Measurements from ENCODE around the gene OR51D1.

Gene OR51D1

DNA sequence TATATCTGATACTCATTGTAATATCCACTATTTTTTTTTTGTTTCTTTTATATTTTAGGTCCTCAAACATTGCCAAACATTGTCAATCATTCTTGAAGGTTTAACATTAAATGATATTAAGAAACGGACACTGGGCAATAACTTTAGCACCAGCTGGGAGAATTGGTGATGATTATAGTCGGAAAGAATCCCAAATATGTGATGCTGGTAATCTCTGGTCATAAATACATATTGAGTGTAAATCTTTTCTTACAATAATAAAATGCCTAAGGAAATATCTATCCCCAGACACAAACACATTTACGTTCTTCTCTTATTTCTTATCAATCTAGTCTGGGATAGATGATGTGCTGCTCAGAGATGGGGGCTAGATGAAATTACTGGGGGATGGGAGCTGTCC lies 35.2 kb downstream of the OR51D1 start:
- in situ Hi-C loops (cut with MboI; ENCODE audit: low sequenced_read_pairs, unreplicated experiment), result no loop called here
- no peak for DNase-seq (ENCODE audit: low spot score)
- TF ChIP-seq, protein P1, sequence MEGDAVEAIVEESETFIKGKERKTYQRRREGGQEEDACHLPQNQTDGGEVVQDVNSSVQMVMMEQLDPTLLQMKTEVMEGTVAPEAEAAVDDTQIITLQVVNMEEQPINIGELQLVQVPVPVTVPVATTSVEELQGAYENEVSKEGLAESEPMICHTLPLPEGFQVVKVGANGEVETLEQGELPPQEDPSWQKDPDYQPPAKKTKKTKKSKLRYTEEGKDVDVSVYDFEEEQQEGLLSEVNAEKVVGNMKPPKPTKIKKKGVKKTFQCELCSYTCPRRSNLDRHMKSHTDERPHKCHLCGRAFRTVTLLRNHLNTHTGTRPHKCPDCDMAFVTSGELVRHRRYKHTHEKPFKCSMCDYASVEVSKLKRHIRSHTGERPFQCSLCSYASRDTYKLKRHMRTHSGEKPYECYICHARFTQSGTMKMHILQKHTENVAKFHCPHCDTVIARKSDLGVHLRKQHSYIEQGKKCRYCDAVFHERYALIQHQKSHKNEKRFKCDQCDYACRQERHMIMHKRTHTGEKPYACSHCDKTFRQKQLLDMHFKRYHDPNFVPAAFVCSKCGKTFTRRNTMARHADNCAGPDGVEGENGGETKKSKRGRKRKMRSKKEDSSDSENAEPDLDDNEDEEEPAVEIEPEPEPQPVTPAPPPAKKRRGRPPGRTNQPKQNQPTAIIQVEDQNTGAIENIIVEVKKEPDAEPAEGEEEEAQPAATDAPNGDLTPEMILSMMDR (IDR thresholded peaks at IDR 0.05; ENCODE audit: borderline replicate concordance, control extremely low read depth, extremely low read depth, insufficient read depth, missing control alignments), result no peak

DNA sequence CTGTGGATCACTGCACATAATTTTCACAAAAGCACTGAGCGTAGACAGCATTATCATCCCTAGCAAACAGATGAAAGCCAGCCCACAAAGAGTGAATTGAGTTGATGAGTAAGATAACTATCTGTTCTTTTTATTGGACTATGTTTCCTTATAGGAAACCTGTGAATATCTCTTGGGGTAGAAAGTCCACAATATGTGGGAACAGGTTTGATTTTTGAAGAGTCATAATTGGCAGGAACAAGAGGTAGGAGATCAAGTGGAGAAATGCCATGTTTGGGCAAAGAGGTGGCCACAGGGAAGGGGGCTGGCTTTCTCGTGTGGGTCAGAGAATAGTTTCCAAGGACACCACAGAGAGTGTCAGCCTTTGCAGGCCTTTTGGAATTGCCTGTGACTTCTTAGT lies 36.5 kb downstream of the OR51D1 start:
- TF ChIP-seq, protein P1 (IDR thresholded peaks at IDR 0.05; ENCODE audit: borderline replicate concordance, control extremely low read depth, extremely low read depth, insufficient read depth, missing control alignments), result no peak
- no peak for DNase-seq (ENCODE audit: low spot score)
- in situ Hi-C loops (cut with MboI; ENCODE audit: low sequenced_read_pairs, unreplicated experiment), result no loop called here

DNA sequence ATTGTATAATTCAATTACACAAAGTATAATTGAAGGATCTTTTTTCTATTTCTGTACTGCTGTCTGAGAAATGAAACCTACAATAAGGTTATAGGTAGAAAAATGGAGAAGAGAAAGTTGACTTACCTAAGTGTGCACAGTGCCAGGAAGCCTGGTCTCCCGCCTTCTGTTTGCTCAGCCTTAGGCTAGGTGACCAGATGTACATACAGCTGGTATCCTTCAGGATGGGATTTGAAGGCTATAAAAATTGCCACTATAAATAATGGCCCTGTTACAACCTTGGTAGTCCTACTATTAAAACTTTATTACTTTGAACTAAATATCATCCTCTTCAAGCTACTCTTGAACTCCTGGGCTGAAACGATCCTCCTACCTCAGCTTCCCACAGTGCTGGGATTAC lies 40.7 kb downstream of the OR51D1 start:
- TF ChIP-seq, protein P1 (IDR thresholded peaks at IDR 0.05; ENCODE audit: borderline replicate concordance, control extremely low read depth, extremely low read depth, insufficient read depth, missing control alignments), result no peak
- in situ Hi-C loops (cut with MboI; ENCODE audit: low sequenced_read_pairs, unreplicated experiment), result no loop called here
- DNase-seq (ENCODE audit: low spot score), result no peak

DNA sequence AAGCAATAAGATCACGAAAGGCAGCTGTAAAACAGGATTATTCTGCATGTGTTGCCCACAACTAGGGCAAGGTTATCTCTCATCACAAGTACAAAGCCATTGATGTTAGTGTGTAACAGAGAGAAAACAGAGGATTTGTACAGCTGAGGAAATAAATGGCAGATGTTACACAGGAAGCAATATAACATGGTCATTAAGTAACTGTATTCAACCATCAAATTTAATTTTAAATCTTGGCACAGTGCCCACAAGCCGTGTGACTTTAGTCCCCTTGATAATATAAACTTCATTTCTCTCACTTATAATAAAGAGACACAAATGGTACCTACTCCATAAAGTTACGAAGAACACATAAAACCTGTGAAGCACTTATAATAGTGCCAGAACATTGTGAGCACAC lies 43.1 kb downstream of the OR51D1 start:
- TF ChIP-seq, protein P1 (IDR thresholded peaks at IDR 0.05; ENCODE audit: borderline replicate concordance, control extremely low read depth, extremely low read depth, insufficient read depth, missing control alignments), result no peak
- in situ Hi-C loops (cut with MboI; ENCODE audit: low sequenced_read_pairs, unreplicated experiment), result no loop called here

DNA sequence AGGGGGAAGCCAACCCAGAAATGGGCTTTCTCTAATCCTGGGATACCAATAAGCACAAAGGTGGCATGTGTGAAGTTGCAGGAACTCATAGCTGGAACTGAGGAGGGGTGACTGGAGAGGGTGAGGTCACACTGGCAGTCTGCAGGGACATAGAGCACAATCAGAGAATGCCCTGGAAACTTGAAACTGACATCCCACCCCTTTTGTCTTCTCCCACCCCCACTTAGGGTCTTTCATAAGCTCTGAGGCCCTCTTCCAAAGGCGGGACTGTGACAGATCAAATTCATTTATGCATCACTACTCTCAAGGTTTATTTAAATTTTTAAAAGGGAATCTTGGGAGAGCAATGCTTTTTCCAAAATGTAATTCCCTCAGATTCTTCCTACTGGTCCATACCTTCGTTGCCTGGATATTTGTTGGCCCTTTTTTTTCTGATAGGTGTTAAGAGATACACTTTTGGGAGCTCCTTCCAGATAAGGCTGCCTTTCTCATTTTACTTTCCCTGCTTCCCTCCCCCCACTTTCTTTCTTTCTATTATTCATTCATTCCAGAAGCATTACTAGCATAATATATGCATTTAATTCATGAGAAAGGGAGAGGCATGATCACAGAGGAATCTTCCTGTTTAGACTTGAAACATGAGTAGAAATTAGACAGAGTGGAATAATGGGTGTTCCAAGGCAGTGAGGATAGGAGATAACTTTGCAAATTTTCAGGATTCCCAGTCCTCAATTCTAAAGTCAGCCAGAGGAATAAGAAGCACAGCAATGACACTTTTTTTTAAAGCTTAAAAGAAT lies 45.5 kb downstream of the OR51D1 start:
- no peak for DNase-seq (ENCODE audit: low spot score)
- in situ Hi-C loops (cut with MboI; ENCODE audit: low sequenced_read_pairs, unreplicated experiment), result no loop called here
- TF ChIP-seq, protein P1 (IDR thresholded peaks at IDR 0.05; ENCODE audit: borderline replicate concordance, control extremely low read depth, extremely low read depth, insufficient read depth, missing control alignments), result no peak

More for the DNA sequence above, 43.1 kb downstream of the OR51D1 start:
- no peak for DNase-seq (ENCODE audit: low spot score)

DNA sequence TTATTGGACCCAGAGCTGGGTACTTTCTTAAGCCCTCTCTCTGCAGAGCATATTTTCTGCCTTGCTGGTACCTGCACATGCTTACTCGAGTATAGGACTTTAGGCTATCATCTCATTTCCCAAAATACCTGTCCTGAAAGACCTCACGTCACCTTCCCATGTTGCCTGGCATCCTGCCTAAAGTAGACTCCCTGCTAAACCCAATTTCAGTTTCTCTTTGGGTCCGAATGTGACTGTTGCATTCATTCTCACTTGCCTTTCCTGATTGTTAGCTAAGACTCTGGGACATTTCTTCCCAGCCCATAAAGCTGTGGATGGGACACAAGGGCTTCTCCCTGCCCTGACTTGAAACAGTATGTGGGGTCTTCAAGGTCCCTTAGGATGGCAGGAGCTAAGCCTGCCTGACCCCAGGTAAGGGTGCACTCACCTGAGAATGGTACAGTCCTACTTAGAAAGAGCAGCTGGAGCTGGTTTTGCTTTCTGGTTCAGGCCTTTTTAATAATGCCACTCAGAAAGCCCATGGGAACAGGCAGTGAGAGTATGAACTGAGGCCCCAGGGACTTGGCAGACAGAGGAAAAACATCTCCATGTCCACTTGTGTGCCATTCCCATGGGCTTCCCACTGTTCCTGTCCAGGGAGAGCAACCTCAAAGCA lies 47.5 kb downstream of the OR51D1 start:
- TF ChIP-seq, protein P1 (IDR thresholded peaks at IDR 0.05; ENCODE audit: borderline replicate concordance, control extremely low read depth, extremely low read depth, insufficient read depth, missing control alignments), result no peak
- no peak for DNase-seq (ENCODE audit: low spot score)
- in situ Hi-C loops (cut with MboI; ENCODE audit: low sequenced_read_pairs, unreplicated experiment), result no loop called here

All from GM13976 (cell line).